ENCODE data around the gene TAMALIN. TPM values are rescaled to one million over a fixed set of nuclear protein-coding genes. Genes with fewer than 3 reads are reported as not detected.
A peak's percentile ranks its signal among the peaks of the same experiment; 100 is the strongest.

TAMALIN gene
- polyA plus RNA-seq (2013, experiment 1 of 2) = 3.0 TPM
- 3.4 TPM for polyA plus RNA-seq (2013, experiment 2 of 2)

DNA sequence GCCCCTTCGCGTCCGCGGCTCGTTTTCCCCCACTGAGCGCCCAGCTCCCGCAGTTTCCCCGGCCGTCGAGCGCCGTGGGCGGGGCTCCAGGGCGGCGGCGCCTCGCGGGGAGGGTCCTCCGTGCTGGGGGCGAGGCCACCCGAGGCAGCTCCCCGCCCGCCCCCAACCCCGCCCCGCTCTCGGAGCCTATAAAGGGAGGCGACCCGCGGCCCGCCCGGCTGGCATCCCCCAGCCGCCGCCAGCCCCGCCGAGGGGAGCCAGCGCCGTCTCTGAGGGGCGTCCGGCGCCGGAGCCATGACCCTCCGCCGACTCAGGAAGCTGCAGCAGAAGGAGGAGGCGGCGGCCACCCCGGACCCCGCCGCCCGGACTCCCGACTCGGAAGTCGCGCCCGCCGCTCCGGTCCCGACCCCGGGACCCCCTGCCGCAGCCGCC, at the start of gene TAMALIN:
TAMALIN (plus strand) TSS at position 221 of the 432 bp plus-strand sequence; CDS start at position 295, 74 bp downstream.
- Histone ChIP-seq H3K9ac (ENCODE audit: low read depth, low read length) (no peak within 1 kb of the TSS), H3K36me3 (ENCODE audit: insufficient read depth, low read length) (no peaks in the 10 kb centered on the region; the same call in 1 of the 2 replicates), H3K4me3 (ENCODE audit: low read length) (peak within 1 kb of the TSS; percentile 53), H3K27me3 (ENCODE audit: insufficient read depth, low read length) (peaks cover 48% of the 10 kb centered on the region), H3K9me3 (ENCODE audit: insufficient read depth, low read depth, low read length) (no peaks in the 10 kb centered on the region), H3K27ac (ENCODE audit: low read depth, low read length) (no peak within 1 kb of the TSS), H3K4me1 (ENCODE audit: insufficient read depth, low read length) (peaks cover 20% of the 10 kb centered on the region)
- 1% methylated on average over 60 of the region's 60 CpGs for WGBS

DNA sequence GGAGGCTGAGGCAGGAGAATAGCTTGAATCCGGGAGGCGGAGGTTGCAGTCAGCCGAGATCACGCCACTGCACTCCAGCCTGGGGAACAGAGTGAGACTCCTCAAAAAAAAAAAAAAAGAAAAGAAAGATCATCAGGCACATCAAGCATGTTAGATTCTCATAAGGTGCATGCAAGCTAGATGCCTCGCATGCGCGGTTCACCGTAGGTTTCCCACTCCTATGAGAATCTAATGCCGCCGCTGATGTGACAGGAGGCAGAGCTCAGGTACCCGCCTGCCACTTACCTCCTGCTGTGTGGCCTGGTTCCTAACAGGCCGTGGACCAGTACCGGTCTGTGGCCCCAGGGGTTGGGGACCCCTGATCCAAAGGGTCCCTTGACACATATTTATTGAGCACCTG, 48.2 kb upstream of the TAMALIN start:
- H3K27me3 ChIP-seq (ENCODE audit: insufficient read depth, low read length) = peaks cover 5% of the 10 kb centered on the region; the same call in 1 of the 2 replicates
- no peak overlapping the region for H3K9ac ChIP-seq (ENCODE audit: low read depth, low read length)
- no peak overlapping the region for H3K27ac ChIP-seq (ENCODE audit: low read depth, low read length)
- peaks cover 2% of the 10 kb centered on the region; the same call in 1 of the 2 replicates for H3K36me3 ChIP-seq (ENCODE audit: insufficient read depth, low read length)
- no peaks in the 10 kb centered on the region for H3K9me3 ChIP-seq (ENCODE audit: insufficient read depth, low read depth, low read length)
- WGBS = 94% methylated on average over 13 of the region's 13 CpGs
- 0 out of 2 replicates have a peak, but pooled peaks cover 3% of the 10 kb centered on the region for H3K4me1 ChIP-seq (ENCODE audit: insufficient read depth, low read length)
- no peak overlapping the region for H3K4me3 ChIP-seq (ENCODE audit: low read length)

- H3K9me3 ChIP-seq (ENCODE audit: insufficient read depth, low read depth, low read length) = no peaks in the 10 kb centered on the region
- WGBS = 90% methylated on average over 3 of the region's 3 CpGs
- no peak overlapping the region for H3K4me3 ChIP-seq (ENCODE audit: low read length)
- H3K9ac ChIP-seq (ENCODE audit: low read depth, low read length) = no peak overlapping the region
- H3K36me3 ChIP-seq (ENCODE audit: insufficient read depth, low read length) = peaks cover 3% of the 10 kb centered on the region; the same call in 1 of the 2 replicates
- H3K4me1 ChIP-seq (ENCODE audit: insufficient read depth, low read length) = 0 out of 2 replicates have a peak, but pooled peaks cover 3% of the 10 kb centered on the region
- H3K27ac ChIP-seq (ENCODE audit: low read depth, low read length) = no peak overlapping the region
- no peaks in the 10 kb centered on the region for H3K27me3 ChIP-seq (ENCODE audit: insufficient read depth, low read length)
These were observed 47.5 kb upstream of the TAMALIN start for GRCh38 chr12:51959211-51959610.

DNA sequence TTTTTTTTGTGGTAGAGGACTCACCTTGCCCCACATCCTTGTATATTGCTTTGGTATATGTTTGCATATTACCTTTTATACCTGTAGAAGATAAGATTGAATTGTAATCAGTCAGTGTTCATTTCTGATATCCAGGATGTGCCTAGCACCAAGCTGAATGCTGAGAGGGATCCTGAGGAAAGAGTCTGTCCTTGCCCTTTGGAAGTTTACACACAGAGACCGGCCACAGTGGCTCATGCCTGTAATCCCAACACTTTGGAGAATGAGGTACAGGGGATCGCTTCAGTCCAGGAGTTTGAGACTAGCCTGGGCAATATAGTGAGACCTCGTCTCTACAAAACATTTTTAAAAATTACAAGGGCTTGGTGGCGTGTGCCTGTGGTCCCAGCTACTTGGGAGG, 46.8 kb upstream of the TAMALIN start:
- no peaks in the 10 kb centered on the region for H3K9me3 ChIP-seq (ENCODE audit: insufficient read depth, low read depth, low read length)
- no peak overlapping the region for H3K27ac ChIP-seq (ENCODE audit: low read depth, low read length)
- H3K4me3 ChIP-seq (ENCODE audit: low read length) = no peak overlapping the region
- H3K27me3 ChIP-seq (ENCODE audit: insufficient read depth, low read length) = no peaks in the 10 kb centered on the region
- no peak overlapping the region for H3K9ac ChIP-seq (ENCODE audit: low read depth, low read length)
- 0 out of 2 replicates have a peak, but pooled peaks cover 3% of the 10 kb centered on the region for H3K4me1 ChIP-seq (ENCODE audit: insufficient read depth, low read length)
- 96% methylated on average over 4 of the region's 4 CpGs for WGBS
- peaks cover 3% of the 10 kb centered on the region; the same call in 1 of the 2 replicates for H3K36me3 ChIP-seq (ENCODE audit: insufficient read depth, low read length)

- Histone ChIP-seq H3K27me3 (ENCODE audit: insufficient read depth, low read length) (no peaks in the 10 kb centered on the region), H3K4me1 (ENCODE audit: insufficient read depth, low read length) (0 out of 2 replicates have a peak, but pooled peaks cover 3% of the 10 kb centered on the region), H3K9me3 (ENCODE audit: insufficient read depth, low read depth, low read length) (peaks cover under 1% of the 10 kb centered on the region; the same call in 1 of the 2 replicates), H3K4me3 (ENCODE audit: low read length) (no peak overlapping the region), H3K36me3 (ENCODE audit: insufficient read depth, low read length) (peaks cover 3% of the 10 kb centered on the region; the same call in 1 of the 2 replicates), H3K9ac (ENCODE audit: low read depth, low read length) (no peak overlapping the region), H3K27ac (ENCODE audit: low read depth, low read length) (no peak overlapping the region)
- 96% methylated on average over 1 of the region's 1 CpG for WGBS
These were observed 46.3 kb upstream of the TAMALIN start for GRCh38 chr12:51960488-51960887.

DNA sequence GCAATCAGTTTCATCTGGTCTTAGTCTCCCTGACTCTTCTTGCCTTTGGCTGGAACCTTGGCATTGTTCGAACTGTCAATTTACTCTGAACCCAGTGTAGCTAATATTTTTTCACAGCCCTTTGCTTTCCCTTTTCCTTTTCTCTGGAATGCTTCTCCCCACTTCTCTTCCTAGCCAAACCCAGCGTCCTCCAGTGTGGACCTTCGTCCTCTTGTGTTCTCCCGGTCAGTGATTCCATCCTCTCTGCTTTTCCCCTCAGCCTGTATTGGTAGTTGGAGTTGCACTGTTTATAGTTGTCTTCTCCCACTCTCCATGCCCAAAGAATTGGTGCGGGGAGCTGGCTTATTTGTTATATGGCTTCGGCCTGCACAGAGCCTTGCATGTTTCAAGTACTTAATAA, 45.9 kb upstream of the TAMALIN start:
- Histone ChIP-seq H3K27me3 (ENCODE audit: insufficient read depth, low read length) (no peaks in the 10 kb centered on the region), H3K9ac (ENCODE audit: low read depth, low read length) (no peak overlapping the region), H3K4me3 (ENCODE audit: low read length) (no peak overlapping the region), H3K36me3 (ENCODE audit: insufficient read depth, low read length) (peaks cover 3% of the 10 kb centered on the region; the same call in 1 of the 2 replicates), H3K9me3 (ENCODE audit: insufficient read depth, low read depth, low read length) (peaks cover 3% of the 10 kb centered on the region; the same call in 1 of the 2 replicates), H3K27ac (ENCODE audit: low read depth, low read length) (no peak overlapping the region), H3K4me1 (ENCODE audit: insufficient read depth, low read length) (0 out of 2 replicates have a peak, but pooled peaks cover 3% of the 10 kb centered on the region)
- 92% methylated on average over 3 of the region's 6 CpGs for WGBS

DNA sequence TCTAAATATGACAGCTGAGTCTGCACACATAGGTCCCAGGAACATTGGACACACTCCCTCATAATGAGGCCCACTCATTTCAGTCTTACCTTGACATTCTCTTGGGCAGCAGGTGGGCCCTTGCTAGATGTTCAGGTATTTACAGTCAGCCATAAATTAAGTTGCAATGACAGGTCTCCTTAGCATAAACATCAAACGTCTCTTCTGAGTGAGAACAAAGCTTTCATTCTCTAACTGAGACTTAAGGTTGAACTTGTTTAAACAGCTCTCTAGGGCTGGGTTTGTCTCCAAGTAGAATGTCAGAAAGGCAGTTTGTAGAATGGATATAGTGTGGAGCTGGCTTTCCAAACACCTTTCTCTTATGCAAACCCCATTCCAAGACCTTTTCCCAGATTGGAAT, 44.9 kb upstream of the TAMALIN start:
- Histone ChIP-seq H3K9me3 (ENCODE audit: insufficient read depth, low read depth, low read length) (peaks cover 3% of the 10 kb centered on the region; the same call in 1 of the 2 replicates), H3K27me3 (ENCODE audit: insufficient read depth, low read length) (no peaks in the 10 kb centered on the region), H3K4me3 (ENCODE audit: low read length) (no peak overlapping the region), H3K4me1 (ENCODE audit: insufficient read depth, low read length) (0 out of 2 replicates have a peak, but pooled peaks cover 3% of the 10 kb centered on the region), H3K9ac (ENCODE audit: low read depth, low read length) (no peak overlapping the region), H3K36me3 (ENCODE audit: insufficient read depth, low read length) (peaks cover 3% of the 10 kb centered on the region; the same call in 1 of the 2 replicates), H3K27ac (ENCODE audit: low read depth, low read length) (no peak overlapping the region)
- WGBS = 56% methylated on average over 1 of the region's 1 CpG

- Histone ChIP-seq H3K27ac (ENCODE audit: low read depth, low read length) (no peak overlapping the region), H3K27me3 (ENCODE audit: insufficient read depth, low read length) (no peaks in the 10 kb centered on the region), H3K9me3 (ENCODE audit: insufficient read depth, low read depth, low read length) (peaks cover 3% of the 10 kb centered on the region; the same call in 1 of the 2 replicates), H3K4me3 (ENCODE audit: low read length) (no peak overlapping the region), H3K9ac (ENCODE audit: low read depth, low read length) (no peak overlapping the region), H3K4me1 (ENCODE audit: insufficient read depth, low read length) (0 out of 2 replicates have a peak, but pooled peaks cover 3% of the 10 kb centered on the region), H3K36me3 (ENCODE audit: insufficient read depth, low read length) (peaks cover 3% of the 10 kb centered on the region; the same call in 1 of the 2 replicates)
- WGBS = 99% methylated on average over 2 of the region's 3 CpGs
These were observed 44.0 kb upstream of the TAMALIN start for GRCh38 chr12:51962737-51963136.

DNA sequence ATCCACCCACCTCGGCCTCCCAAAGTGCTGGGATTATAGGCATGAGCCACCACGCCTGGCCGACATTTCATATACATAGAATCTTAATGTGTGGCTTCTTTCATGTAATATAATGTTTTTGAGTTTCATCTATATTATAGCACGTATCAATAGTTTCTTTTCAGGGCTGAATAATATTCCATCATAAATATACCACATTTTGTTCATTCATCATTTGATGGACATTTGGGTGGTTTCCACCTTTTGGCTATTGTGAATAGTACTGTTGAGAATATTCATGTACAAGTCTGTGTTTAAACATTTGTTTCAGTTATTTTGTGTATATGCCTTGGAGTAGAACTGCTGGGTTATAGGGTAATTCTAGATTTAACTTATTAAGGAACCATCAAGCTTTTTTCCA, 43.3 kb upstream of the TAMALIN start:
- H3K9ac ChIP-seq (ENCODE audit: low read depth, low read length) = no peak overlapping the region
- H3K4me3 ChIP-seq (ENCODE audit: low read length) = no peak overlapping the region
- H3K9me3 ChIP-seq (ENCODE audit: insufficient read depth, low read depth, low read length) = peaks cover 3% of the 10 kb centered on the region; the same call in 1 of the 2 replicates
- H3K27ac ChIP-seq (ENCODE audit: low read depth, low read length) = no peak overlapping the region
- 0 out of 2 replicates have a peak, but pooled peaks cover 3% of the 10 kb centered on the region for H3K4me1 ChIP-seq (ENCODE audit: insufficient read depth, low read length)
- H3K36me3 ChIP-seq (ENCODE audit: insufficient read depth, low read length) = peaks cover 3% of the 10 kb centered on the region; the same call in 1 of the 2 replicates
- WGBS = 100% methylated on average over 1 of the region's 4 CpGs
- H3K27me3 ChIP-seq (ENCODE audit: insufficient read depth, low read length) = no peaks in the 10 kb centered on the region

DNA sequence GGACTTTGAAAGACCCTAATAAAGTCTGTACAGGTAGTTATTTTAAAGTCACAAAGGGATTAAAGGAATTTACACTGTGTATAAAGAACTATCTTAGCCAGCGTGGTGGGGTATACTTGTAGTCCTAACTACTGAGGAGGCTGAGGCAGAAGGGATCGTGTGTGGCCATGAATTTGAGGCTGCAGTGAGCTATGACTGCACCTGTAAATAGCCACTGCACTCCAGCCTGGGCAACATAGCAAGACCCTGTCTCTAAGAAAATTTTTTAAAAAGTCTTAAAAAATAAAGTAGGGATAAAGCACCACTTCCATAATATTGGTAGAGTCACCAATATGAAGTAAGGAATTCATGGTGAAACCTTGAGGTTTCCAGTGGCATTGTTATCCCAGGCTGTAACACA, 37.1 kb upstream of the TAMALIN start:
- Histone ChIP-seq H3K27me3 (ENCODE audit: insufficient read depth, low read length) (no peaks in the 10 kb centered on the region), H3K36me3 (ENCODE audit: insufficient read depth, low read length) (no peaks in the 10 kb centered on the region), H3K4me3 (ENCODE audit: low read length) (no peak overlapping the region), H3K27ac (ENCODE audit: low read depth, low read length) (no peak overlapping the region), H3K9me3 (ENCODE audit: insufficient read depth, low read depth, low read length) (peaks cover 3% of the 10 kb centered on the region; the same call in 1 of the 2 replicates), H3K4me1 (ENCODE audit: insufficient read depth, low read length) (peaks cover 7% of the 10 kb centered on the region), H3K9ac (ENCODE audit: low read depth, low read length) (no peak overlapping the region)
- 94% methylated on average over 2 of the region's 2 CpGs for WGBS

DNA sequence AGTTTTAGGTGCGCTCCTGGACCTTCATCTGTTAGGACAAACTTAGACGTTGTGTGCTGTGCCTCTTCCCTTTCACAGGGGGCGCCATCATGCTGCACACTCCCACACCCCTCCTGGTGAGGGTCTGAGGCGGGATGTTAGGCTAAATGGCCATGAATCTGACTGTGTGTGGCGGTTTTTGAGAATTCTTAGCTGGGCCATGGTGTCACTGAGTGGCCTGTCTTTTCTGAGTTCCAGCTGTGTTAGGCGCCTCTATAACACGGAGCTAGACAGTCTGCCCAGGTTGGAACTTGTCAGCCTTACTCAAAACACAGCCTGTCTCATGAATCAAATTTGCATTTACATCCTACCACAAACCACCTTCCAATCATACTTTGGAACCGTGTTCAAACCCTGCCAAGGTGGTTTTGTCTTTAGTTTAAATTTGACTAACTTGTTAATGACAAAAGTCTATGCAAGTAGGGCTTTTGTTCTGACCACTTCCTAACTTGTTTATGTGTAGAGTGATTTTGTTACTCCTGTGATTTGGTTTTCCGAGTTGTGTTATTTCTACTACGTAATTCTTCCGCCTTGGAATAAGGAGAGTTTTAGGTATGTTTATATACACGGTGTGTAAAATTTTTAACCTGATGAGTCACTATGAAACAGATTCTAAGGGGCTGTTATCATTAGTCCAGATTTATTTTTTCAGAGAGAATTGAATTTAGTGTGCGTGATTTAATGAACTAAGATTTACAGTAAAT, 35.7 kb upstream of the TAMALIN start:
- WGBS = 67% methylated on average over 13 of the region's 13 CpGs
- Histone ChIP-seq H3K36me3 (ENCODE audit: insufficient read depth, low read length) (peaks cover 10% of the 10 kb centered on the region), H3K9me3 (ENCODE audit: insufficient read depth, low read depth, low read length) (no peaks in the 10 kb centered on the region), H3K27ac (ENCODE audit: low read depth, low read length) (no peak overlapping the region), H3K9ac (ENCODE audit: low read depth, low read length) (no peak overlapping the region), H3K4me1 (ENCODE audit: insufficient read depth, low read length) (peaks cover 7% of the 10 kb centered on the region), H3K4me3 (ENCODE audit: low read length) (no peak overlapping the region), H3K27me3 (ENCODE audit: insufficient read depth, low read length) (no peaks in the 10 kb centered on the region)

Measured in HUES64 (cell line).